Tongue (tissue), 2 donors: ENCODE data around the gene GDF9. TPM values are rescaled to one million over a fixed set of nuclear protein-coding genes. Genes with fewer than 3 reads are reported as not detected.

Source experiments
- DNase-seq: peaks from one replicate; pipeline ENCODE4 v3.0.0-alpha.2; 2015
- total RNA-seq: library from RNA; depleted of rRNA; stranded (reverse); fragments of >200 nt; gene quantifications from one replicate; pipeline ENCODE4 v1.2.3, GENCODE V29; 2014

GDF9 gene
- total RNA-seq = 1.7 TPM

GRCh38 chr5:132866342-132867045 lies at the start of gene GDF9, which contains the start of gene UQCRQ:
GDF9 (minus strand) TSS chr5:132866469; CDS start chr5:132864533, 1,936 bp downstream.
UQCRQ (plus strand) TSS chr5:132866642; CDS start chr5:132866882, 240 bp downstream.
- DNase-seq = peak; percentile 100

GRCh38 chr5:132915681-132916080 lies 49.4 kb upstream of the GDF9 start:
- DNase-seq = no peak

- no peak for DNase-seq
Measured at GRCh38 chr5:132909702-132910101, 43.4 kb upstream of the GDF9 start.

- DNase-seq = no peak
Measured at GRCh38 chr5:132907161-132907560, 40.9 kb upstream of the GDF9 start.

- peak; percentile 28 for DNase-seq
Measured at GRCh38 chr5:132905938-132906337, 39.7 kb upstream of the GDF9 start.

GRCh38 chr5:132901730-132902129 lies 35.5 kb upstream of the GDF9 start:
- no peak for DNase-seq

GRCh38 chr5:132901036-132901435 lies 34.8 kb upstream of the GDF9 start:
- no peak for DNase-seq

- DNase-seq = no peak
Measured at GRCh38 chr5:132898094-132898493, 31.8 kb upstream of the GDF9 start.

GRCh38 chr5:132896685-132897084 lies 30.4 kb upstream of the GDF9 start:
- DNase-seq = no peak

- DNase-seq = no peak
Measured at GRCh38 chr5:132895719-132896305, 29.5 kb upstream of the GDF9 start.

- no peak for DNase-seq
Measured at GRCh38 chr5:132890817-132891216, 24.5 kb upstream of the GDF9 start.

- no peak for DNase-seq
Measured at GRCh38 chr5:132889501-132889900, 23.2 kb upstream of the GDF9 start.

- DNase-seq = no peak
Measured at GRCh38 chr5:132887283-132887682, 21.0 kb upstream of the GDF9 start.

GRCh38 chr5:132886064-132886823 lies 20.0 kb upstream of the GDF9 start:
- DNase-seq = no peak

GRCh38 chr5:132884548-132884947 lies 18.3 kb upstream of the GDF9 start:
- DNase-seq = no peak

- peak; percentile 72 for DNase-seq
Measured at GRCh38 chr5:132883261-132883834, 17.1 kb upstream of the GDF9 start.

- DNase-seq = peak; percentile 76
Measured at GRCh38 chr5:132877938-132878337, 11.7 kb upstream of the GDF9 start.

GRCh38 chr5:132877466-132877865 lies 11.2 kb upstream of the GDF9 start:
- DNase-seq = no peak

GRCh38 chr5:132876020-132876759 lies 9.9 kb upstream of the GDF9 start:
- DNase-seq = no peak

GRCh38 chr5:132873930-132874271 lies 7.6 kb upstream of the GDF9 start:
- no peak for DNase-seq

- DNase-seq = no peak
Measured at GRCh38 chr5:132873119-132873929, 7.1 kb upstream of the GDF9 start, which contains the start of gene LEAP2. LEAP2 (plus strand) TSS chr5:132873668; CDS start chr5:132873695, 27 bp downstream.
